D721Med (cell line): ENCODE measurements around the gene MAMDC4.
A peak's percentile ranks its signal among the peaks of the same experiment; 100 is the strongest.

ENCODE experiments used
- DNase-seq: peaks from one replicate; pipeline ENCODE4 v3.0.0; 2011; ENCODE audit warnings: low spot score; ENCODE audit not compliant: insufficient read length
- FAIRE-seq: peaks from 2 replicates; lab custom pipeline; 2011; peaks lifted over from hg19 to GRCh38; lab: Jason Lieb, UNC
- TF ChIP-seq, protein P1 (sequence below): IDR thresholded peaks from 2 replicates; pipeline ENCODE4 v1.5.1; 2012; ENCODE audit warnings: mild to moderate bottlenecking, control low read depth; ENCODE audit not compliant: insufficient read depth; ENCODE audit errors: missing control alignments

MAMDC4 gene

DNA sequence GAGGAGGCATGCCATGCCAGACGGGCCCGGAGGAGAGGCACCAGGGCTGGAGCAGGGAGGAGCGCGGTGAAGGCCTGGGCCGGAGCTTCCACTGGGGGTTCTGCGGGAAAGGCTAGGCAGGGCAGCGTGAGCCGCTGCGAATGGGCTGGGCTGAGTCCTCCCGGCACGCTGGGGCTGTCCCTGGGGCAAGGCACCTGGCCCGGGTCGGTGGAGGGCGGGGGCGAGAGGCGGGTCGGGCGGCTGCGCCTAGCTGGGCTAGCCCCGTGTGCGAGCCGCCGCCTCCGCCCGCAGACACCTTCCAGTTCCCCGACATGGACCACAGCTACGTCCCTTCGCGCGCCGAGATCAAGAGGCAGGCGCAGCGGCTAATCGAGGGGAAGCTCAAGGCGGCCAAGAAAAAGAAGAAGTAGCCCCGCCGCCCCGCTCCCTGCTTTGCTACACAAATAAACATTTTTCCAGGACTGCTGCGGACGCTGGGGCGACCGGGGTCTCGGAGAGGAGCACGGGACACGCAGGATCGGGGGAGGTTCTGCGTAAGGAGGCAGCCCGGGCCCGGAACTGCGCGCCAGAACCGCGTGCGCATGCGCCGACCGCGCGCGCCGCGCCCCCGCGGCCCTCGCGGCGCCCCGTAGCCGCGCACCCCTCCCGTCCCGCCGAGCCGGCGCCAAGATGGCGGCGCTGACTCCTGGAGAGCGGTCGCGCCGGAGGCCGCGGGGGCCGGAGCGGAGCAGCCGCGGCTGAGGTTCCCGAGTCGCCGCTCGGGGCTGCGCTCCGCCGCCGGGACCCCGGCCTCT is 44.7 kb upstream of the MAMDC4 start, which contains the start of gene RABL6:
Gene RABL6, plus strand, starts transcription at position 668 of the 794 bp plus-strand sequence. CDS start 249 bp downstream, outside the sequence.
- DNase-seq (peak; percentile 97), FAIRE-seq (no peak)
- TF ChIP-seq, protein P1, sequence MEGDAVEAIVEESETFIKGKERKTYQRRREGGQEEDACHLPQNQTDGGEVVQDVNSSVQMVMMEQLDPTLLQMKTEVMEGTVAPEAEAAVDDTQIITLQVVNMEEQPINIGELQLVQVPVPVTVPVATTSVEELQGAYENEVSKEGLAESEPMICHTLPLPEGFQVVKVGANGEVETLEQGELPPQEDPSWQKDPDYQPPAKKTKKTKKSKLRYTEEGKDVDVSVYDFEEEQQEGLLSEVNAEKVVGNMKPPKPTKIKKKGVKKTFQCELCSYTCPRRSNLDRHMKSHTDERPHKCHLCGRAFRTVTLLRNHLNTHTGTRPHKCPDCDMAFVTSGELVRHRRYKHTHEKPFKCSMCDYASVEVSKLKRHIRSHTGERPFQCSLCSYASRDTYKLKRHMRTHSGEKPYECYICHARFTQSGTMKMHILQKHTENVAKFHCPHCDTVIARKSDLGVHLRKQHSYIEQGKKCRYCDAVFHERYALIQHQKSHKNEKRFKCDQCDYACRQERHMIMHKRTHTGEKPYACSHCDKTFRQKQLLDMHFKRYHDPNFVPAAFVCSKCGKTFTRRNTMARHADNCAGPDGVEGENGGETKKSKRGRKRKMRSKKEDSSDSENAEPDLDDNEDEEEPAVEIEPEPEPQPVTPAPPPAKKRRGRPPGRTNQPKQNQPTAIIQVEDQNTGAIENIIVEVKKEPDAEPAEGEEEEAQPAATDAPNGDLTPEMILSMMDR: no peak

DNA sequence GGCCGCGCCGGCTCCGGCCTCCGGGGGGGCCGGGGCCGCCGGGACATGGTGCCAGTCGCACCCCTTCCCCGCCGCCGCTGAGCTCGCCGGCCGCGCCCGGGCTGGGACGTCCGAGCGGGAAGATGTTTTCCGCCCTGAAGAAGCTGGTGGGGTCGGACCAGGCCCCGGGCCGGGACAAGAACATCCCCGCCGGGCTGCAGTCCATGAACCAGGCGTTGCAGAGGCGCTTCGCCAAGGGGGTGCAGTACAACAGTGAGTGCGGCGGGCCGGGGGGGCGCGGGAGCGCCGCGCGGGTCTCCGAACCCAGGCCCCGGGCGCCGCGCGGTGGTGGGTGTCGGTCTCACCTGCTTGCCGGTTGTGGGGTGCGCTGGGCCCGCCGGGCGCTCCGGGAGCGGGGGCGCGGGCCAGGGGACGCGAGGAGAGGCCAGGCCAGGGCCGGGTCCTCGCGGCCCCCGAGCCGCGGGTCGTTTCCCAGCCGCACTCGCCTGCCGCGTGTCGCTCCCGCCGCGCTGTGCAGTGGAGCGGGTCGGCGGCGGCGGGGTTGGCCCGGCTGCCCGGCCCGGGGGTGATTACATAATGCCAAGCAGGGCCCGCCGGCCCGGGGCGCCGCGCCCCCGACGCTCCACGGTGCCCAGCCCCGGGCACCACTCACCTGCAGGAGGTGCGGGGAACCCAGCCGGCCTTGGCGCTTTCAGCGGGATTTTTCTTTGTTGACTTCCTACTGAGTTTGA is 43.9 kb upstream of the MAMDC4 start:
- TF ChIP-seq, protein P1: no peak
- DNase-seq (no peak), FAIRE-seq (no peak)

DNA sequence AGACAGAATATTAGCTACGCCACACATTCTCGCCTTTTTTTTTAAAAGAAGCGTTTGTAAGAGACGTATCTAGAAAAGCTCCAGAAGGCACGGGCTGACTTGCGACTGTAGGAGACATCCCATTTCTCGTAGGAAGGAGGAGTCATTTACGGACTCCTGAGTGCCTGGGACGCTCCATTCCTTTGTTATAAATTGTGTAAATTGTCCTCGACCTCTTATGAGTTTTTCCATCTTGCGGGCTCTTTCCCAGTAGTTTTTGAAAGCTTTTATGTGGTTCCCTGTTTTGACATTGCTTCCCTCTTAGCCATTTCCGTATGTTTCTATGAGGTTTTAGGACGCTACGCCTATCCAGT is 43.4 kb upstream of the MAMDC4 start:
- TF ChIP-seq, protein P1: no peak
- FAIRE-seq (no peak), DNase-seq (no peak)

DNA sequence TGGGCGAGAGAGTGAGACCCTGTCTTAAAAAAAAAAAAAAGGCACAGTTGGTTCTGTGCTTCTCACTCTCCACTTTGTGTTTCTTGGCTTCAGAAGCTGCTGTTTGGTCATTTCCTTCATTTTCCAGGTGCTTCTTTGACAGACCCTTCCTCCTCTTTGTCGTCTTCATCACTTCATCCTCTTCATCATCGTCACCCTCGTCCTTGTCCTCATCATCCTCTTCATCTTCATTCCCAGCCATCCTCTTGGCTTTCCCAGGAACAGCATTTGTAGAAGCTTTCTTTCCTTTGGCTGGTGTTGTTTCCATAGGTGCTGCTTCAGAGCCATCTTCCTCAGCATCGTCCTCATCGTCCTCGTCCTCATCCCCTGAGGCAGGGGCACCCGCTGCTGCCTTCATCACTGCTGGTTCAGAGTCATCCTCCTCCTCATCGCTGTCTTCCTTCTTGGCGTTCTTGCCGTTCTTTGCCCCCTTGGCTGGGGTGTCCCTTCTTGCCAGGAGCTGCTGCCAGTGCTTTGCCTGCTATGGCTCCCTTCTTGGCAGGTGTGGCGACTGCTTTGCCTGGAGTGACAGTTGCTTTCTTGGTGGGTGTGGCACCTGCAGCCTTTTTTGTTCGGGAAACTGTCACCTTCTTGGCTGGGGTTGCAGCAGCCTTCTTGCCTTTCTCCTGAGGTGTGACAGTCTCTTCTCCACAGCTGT is 37.3 kb upstream of the MAMDC4 start:
- no peak for DNase-seq
- no peak for FAIRE-seq
- TF ChIP-seq, protein P1: no peak

DNA sequence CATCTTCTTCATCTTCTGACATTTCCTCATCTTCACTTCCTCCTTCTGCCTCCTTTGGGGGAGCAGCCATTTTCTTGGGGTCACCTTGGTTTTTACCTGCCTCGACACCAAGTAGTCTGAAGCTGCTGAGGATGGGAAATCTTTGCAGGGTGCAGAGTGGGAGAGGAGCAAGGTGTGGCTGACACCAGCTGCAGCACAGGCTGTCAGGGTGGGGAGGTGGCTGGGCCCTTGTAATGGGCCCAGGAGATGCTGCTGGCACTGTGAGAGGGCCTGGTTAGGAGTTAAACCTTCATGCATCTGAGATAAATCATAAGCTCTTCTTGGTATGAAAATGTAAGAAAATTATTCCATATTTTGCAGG is 36.7 kb upstream of the MAMDC4 start:
- no peak for FAIRE-seq
- no peak for DNase-seq
- TF ChIP-seq, protein P1: no peak

DNA sequence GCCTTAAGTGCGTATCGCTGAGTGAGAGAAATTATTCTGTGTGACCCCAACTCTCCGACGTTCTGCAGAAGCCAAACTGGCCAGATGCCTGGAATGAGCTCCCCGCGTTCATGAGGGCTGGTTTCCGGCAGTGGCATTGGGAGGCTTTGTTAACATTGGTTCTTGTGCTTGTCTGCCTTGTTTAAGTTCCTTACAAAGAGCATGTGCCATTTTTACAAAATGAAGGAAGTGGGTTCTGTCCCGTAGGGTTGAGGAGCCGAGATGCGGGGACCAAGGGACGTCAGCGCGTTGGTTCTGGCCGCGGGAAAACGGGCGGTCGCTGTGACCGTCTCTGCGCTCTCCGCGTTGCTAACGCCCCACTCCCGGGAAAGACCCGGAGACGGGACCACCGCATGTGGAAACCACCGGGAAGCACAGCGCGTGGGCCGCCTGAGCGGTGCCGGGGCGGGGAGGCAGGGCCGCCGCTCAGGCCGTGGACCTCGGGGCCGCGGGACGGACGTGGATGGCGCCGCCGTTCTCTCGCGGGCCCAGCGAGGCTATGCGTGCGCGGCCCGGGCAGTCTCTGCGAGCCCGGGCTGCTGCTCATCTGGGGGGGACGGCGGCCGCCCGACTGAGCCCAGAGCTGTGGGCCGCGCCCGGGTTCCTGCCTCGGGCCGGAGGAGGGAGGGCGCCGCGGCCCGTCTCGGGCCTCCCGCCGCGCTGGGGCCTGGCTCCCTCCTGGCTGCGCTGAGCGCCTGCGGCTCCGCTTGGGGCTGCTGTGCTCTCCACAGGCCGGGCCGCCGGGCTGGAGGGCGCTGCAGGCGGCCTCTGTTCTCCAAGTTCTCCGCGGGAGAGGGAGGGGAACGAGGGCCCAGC is 30.9 kb upstream of the MAMDC4 start:
- FAIRE-seq: no peak
- no peak for DNase-seq
- TF ChIP-seq, protein P1: no peak
